HCT116 (cell line): ENCODE data around the gene TPO.

Experiments
- EZH2 ChIP-seq: fragments of 200-600 bp; sonication (generic); IDR thresholded peaks from 2 replicates; pipeline ENCODE4 v1.6.1; 2017; ENCODE audit warnings: antibody characterized with exemption, mixed run types
- POLR2AphosphoS5 ChIP-seq: IDR thresholded peaks from 2 replicates; pipeline ENCODE4 v1.6.1; 2011; ENCODE audit warnings: mild to moderate bottlenecking, low read depth, low read length, moderate library complexity
- ZFX ChIP-seq: fragments of 450-650 bp; IDR thresholded peaks from 2 replicates; pipeline ENCODE4 v1.6.1; 2017
- TF ChIP-seq, protein P1 (sequence below), 3 experiments: fragments of 200-600 bp in 1 of 3; sonication (generic) in 1 of 3; IDR thresholded peaks in 2 of 3; conservative IDR thresholded peaks in 1 of 3; 2 replicates each; pipeline ENCODE4 v1.5.1; 2012 to 2017; ENCODE audit warnings: low read depth in 2 of 3, low read length in 2 of 3, antibody characterized with exemption in 1 of 3, borderline replicate concordance in 1 of 3, control low read depth in 1 of 3, mild to moderate bottlenecking in 1 of 3, mixed read lengths in 1 of 3, mixed run types in 1 of 3, moderate library complexity in 1 of 3; ENCODE audit not compliant: insufficient read depth in 1 of 3

DNA sequence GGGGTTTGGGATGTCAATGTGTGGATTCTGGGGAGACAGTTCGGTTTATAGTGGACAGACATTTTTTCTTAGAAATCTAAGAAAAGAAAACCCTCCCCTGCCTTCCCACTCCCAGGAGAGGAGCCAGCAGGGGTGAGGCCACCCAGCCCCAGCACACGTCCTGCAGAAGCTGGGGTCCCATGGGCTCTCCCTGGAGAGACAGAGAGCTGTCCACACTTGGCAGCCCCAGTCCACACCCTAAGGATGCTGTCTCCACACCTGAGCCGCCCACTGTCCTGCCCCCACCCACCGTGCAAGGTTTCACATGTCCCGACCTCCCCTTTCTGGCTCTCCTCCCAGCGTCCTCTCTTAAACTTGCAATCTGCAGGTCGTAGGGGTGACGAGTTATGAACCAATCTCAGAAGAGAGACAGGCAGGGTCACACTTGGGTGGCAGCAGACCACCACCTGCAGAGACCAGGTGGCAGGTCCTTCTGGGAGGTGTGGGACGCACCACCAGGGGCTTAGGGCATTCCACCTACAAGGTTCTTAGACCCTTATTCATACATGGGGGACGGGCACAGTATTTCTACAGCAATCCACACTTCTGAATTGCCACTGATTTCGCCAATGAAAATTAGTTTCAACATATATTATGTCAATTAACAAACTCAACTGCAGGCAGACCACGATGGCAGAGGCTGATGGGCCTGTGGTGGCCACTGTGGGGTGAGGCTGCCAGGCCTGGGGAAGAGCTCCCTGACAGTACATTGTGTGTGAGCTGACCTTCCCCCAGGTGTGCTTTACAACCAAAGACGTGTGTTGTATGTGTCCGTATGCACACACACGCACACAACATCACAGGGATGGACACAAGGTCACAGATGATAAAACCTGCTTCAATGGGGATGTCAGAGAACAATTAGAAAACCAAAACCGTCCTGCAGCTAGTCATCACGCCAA, 158.5 kb downstream of the TPO start:
- TF ChIP-seq, protein P1, sequence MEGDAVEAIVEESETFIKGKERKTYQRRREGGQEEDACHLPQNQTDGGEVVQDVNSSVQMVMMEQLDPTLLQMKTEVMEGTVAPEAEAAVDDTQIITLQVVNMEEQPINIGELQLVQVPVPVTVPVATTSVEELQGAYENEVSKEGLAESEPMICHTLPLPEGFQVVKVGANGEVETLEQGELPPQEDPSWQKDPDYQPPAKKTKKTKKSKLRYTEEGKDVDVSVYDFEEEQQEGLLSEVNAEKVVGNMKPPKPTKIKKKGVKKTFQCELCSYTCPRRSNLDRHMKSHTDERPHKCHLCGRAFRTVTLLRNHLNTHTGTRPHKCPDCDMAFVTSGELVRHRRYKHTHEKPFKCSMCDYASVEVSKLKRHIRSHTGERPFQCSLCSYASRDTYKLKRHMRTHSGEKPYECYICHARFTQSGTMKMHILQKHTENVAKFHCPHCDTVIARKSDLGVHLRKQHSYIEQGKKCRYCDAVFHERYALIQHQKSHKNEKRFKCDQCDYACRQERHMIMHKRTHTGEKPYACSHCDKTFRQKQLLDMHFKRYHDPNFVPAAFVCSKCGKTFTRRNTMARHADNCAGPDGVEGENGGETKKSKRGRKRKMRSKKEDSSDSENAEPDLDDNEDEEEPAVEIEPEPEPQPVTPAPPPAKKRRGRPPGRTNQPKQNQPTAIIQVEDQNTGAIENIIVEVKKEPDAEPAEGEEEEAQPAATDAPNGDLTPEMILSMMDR (IDR thresholded peaks at IDR 0.05 in 2 of 3, conservative IDR thresholded peaks at IDR 0.05 in 1 of 3; ENCODE audit: borderline replicate concordance in 1 of 3, insufficient read depth in 1 of 3, low read depth in 2 of 3, low read length in 2 of 3): no peak
- TF ChIP-seq POLR2AphosphoS5 (no peak), EZH2 (no peak), ZFX (no peak)
